NCI-H1048 (cell line): ENCODE measurements around the gene ARL6IP1.
"Not testable (repeated sequence)": the region's sequence is repeated elsewhere in the genome, so short reads cannot be mapped to it uniquely, and the experiment has no call there.

Experiments used
- DNase-seq: peaks from one replicate; lab custom pipeline; 2025; lab: John Stamatoyannopoulos, UW

The ARL6IP1 gene

GRCh38 chr16:18759598-18760520 is 41.5 kb downstream of the ARL6IP1 start:
- not testable (repeated sequence) for DNase-seq

GRCh38 chr16:18757960-18758660 is 43.2 kb downstream of the ARL6IP1 start:
- not testable (repeated sequence) for DNase-seq

- not testable (repeated sequence) for DNase-seq
Measured at GRCh38 chr16:18756639-18757038, 44.7 kb downstream of the ARL6IP1 start.

- DNase-seq: not testable (repeated sequence)
Measured at GRCh38 chr16:18742870-18743269, 58.5 kb downstream of the ARL6IP1 start.
